Heart right ventricle (tissue), 16 donors: ENCODE measurements around the gene NT5C1A. TPM values are rescaled to one million over a fixed set of nuclear protein-coding genes. Genes with fewer than 3 reads are reported as not detected.

ENCODE experiments used
- ATAC-seq, 8 donors: fragments of 200-7000 bp; cut with Tn5 transposase; one replicate each; pipeline ENCODE4 v1.9.1; 2020; ENCODE audit warnings: mild to moderate bottlenecking in 8 of 8, moderate library complexity in 8 of 8, moderate number of reproducible peaks in 1 of 8
- DNase-seq, 2 donors: peaks; one replicate each; pipeline ENCODE4 v3.0.0-alpha.2; 2020
- H3K27ac ChIP-seq, 10 donors: fragments of 200-600 bp; sonication (generic) in 2 of 10; one replicate each; pipeline versions ENCODE4 v1.5.0 to v1.8.0; 2020 to 2022; ENCODE audit warnings: mild to moderate bottlenecking in 3 of 10
- H3K27me3 ChIP-seq, 7 donors: fragments of 200-600 bp; one replicate each; pipeline ENCODE4 v1.8.0; 2021 to 2022; ENCODE audit warnings: mild to moderate bottlenecking in 2 of 7
- H3K36me3 ChIP-seq, 9 donors: fragments of 200-600 bp; sonication (generic) in 1 of 9; one replicate each; pipeline versions ENCODE4 v1.5.0 to v1.8.0; 2020 to 2022; ENCODE audit warnings: mild to moderate bottlenecking in 2 of 9
- H3K4me1 ChIP-seq, 9 donors: fragments of 200-600 bp; sonication (generic) in 1 of 9; one replicate each; pipeline versions ENCODE4 v1.5.0 to v1.8.0; 2020 to 2022; ENCODE audit warnings: mild to moderate bottlenecking in 4 of 9
- H3K4me3 ChIP-seq, 10 donors: fragments of 200-600 bp; sonication (generic) in 2 of 10; one replicate each; pipeline versions ENCODE4 v1.5.0 to v1.8.0; 2020 to 2022; ENCODE audit warnings: mild to moderate bottlenecking in 7 of 10, moderate library complexity in 2 of 10
- H3K9me3 ChIP-seq, 11 donors: fragments of 200-600 bp in 10 of 11; sonication (generic) in 2 of 11; one replicate each; pipeline versions ENCODE4 v1.5.0 to v1.8.0; 2013 to 2022; ENCODE audit warnings: mild to moderate bottlenecking in 2 of 11, control low read depth in 1 of 11, moderate library complexity in 1 of 11
- WGBS, 2 donors: extraction: QIAGEN DNeasy Blood & Tissue Kit; methylation state at CpG; one replicate each; pipeline ENCODE4 v1.1.7; 2013; ENCODE audit warnings: inconsistent platforms in 1 of 2; 5-methylcytosine and 5-hydroxymethylcytosine counted together
- intact Hi-C, 10 donors: fragments of 100-400 bp; cut with DNase I; formaldehyde crosslinking; loops; one replicate each; pipeline versions ENCODE4 v1.11.1 to v1.14.2; 2022
- polyA plus RNA-seq, 2 donors: library from polyadenylated mRNA; stranded (reverse); fragments of 200-250 nt; gene quantifications; one replicate each; pipeline ENCODE4 v1.2.3, GENCODE V29; 2013
- total RNA-seq, 10 donors: library from RNA; stranded (reverse); fragmentation: NEBNext Ultra II Directional in 3 of 10; extraction: Animal tissue kit (Norgen Biotek cat#: 25700) in 3 of 10; gene quantifications; one replicate each; pipeline versions ENCODE4 v1.2.1 to v1.2.4, GENCODE V29; 2021 to 2023
- TF ChIP-seq, protein P1 (sequence below), 9 donors: fragments of 200-600 bp; sonication (generic) in 2 of 9; IDR thresholded peaks; one replicate each; pipeline versions ENCODE4 v1.5.0 to v1.8.0; 2021 to 2022; ENCODE audit warnings: antibody characterized with exemption in 9 of 9, mild to moderate bottlenecking in 5 of 9, moderate library complexity in 1 of 9
- donor health status: Arrhythmogenic right ventricular cardiomyopathy.
- donor health status: ischemic (EF 13 %, LVEDD 7.1; RV severe dilation, severe dysfunction).
- donor health status: healthy with polysubstance abuse.
- donor health status: DM: no; HTN: yes; CAD: no.
- donor health status: DM: no; HTN: no; CAD: no.
- donor health status: ischemic (EF 25% LVEDD 6.9; RV normal size, moderate dysfunction).
- donor health status: ischemic (EF 25% LVEDD 5.7; RV mildly dilated, moderate dysfunction).
- donor health status: healthy.
- donor health status: DM: yes; HTN: yes; CAD: no.
- donor health status: Ischemic cardiomyopathy.
- donor health status: ischemic (EF 35%, LVEDD 5.7; RV mildly dilated, moderate dysfunction).
- donor health status: nonischemic (EF 11% LVEDD 7.7; RV severe dilation, severe dysfunction).
- donor health status: DM: yes; HTN: yes; CAD: no.
- donor health status: PGD.
- donor health status: ischemic (EF 29% LVEDD 5.4; RV normal size, mild dysfunction).
- donor health status: nonischemic (EF 23%, LVEDD 6.1; RV moderate dilation, normal function).

NT5C1A gene
- total and polyA plus RNA-seq, 12 donors = 0.68 to 59.2 (median 25.0) TPM

DNA sequence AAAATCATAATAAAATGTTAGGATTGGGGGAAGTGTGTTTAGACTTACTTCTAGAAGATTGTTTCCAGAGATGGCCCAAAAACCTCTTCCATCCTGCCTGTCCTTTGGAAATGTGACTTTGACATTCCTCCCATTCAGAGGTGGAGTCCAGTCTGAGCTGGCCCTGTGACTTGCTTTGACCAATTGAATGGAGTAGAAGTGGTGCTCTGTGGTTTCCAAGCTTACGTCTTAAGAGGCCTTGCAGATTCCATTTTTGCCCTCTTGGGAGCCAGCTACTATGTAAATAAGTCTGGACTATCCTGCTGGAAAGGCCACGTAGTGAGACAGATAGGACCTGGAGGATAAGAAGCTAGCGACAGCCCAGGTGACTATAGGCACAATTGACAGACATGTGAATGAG, 1.3 kb upstream of the NT5C1A start:
- H3K36me3 ChIP-seq = no peaks in the 10 kb centered on the region
- peaks cover 0 to 33% (median 12%) of the 10 kb centered on the region in 7 donors for H3K27me3 ChIP-seq
- TF ChIP-seq, protein P1, sequence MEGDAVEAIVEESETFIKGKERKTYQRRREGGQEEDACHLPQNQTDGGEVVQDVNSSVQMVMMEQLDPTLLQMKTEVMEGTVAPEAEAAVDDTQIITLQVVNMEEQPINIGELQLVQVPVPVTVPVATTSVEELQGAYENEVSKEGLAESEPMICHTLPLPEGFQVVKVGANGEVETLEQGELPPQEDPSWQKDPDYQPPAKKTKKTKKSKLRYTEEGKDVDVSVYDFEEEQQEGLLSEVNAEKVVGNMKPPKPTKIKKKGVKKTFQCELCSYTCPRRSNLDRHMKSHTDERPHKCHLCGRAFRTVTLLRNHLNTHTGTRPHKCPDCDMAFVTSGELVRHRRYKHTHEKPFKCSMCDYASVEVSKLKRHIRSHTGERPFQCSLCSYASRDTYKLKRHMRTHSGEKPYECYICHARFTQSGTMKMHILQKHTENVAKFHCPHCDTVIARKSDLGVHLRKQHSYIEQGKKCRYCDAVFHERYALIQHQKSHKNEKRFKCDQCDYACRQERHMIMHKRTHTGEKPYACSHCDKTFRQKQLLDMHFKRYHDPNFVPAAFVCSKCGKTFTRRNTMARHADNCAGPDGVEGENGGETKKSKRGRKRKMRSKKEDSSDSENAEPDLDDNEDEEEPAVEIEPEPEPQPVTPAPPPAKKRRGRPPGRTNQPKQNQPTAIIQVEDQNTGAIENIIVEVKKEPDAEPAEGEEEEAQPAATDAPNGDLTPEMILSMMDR (IDR thresholded peaks at IDR 0.05) = no peak
- WGBS, 2 donors = 83 to 84% methylated on average over 3 of the region's 3 CpGs
- intact Hi-C loops = loop anchor here in 1 of 10 donors (5.0 kb wide), 1 partner anchor 49 kb away; no protein-coding TSS in a partner anchor
- no peak overlapping the region for H3K4me3 ChIP-seq
- DNase-seq (no peak), ATAC-seq (no peak)
- H3K27ac ChIP-seq = no peak overlapping the region
- no peaks in the 10 kb centered on the region for H3K9me3 ChIP-seq
- H3K4me1 ChIP-seq = peaks cover 0 to 46% (median 30%) of the 10 kb centered on the region in 9 donors

GRCh38 chr1:39672551-39672947, 642 bp upstream of the NT5C1A start:
- peak in 6 of 8 donors; percentile 17 to 39 (median 22) for ATAC-seq
- WGBS, 2 donors = 14 to 19% methylated on average over 12 of the region's 12 CpGs
- H3K27ac ChIP-seq = peak overlapping the region in 7 of 10 donors; percentile 75 to 89 (median 84)
- intact Hi-C loops = loop anchor here in 1 of 10 donors (5.0 kb wide), 1 partner anchor 50 kb away; no protein-coding TSS in a partner anchor
- H3K4me1 ChIP-seq = peaks cover 0 to 52% (median 33%) of the 10 kb centered on the region in 9 donors
- TF ChIP-seq, protein P1 (IDR thresholded peaks at IDR 0.05) = peak in 8 of 9 donors; percentile 26 to 63 (median 54)
- no peaks in the 10 kb centered on the region for H3K36me3 ChIP-seq
- H3K4me3 ChIP-seq = peak overlapping the region; percentile 51 to 72 (median 59)
- no peak for DNase-seq
- H3K9me3 ChIP-seq = no peaks in the 10 kb centered on the region
- H3K27me3 ChIP-seq = peaks cover 0 to 33% (median 12%) of the 10 kb centered on the region in 7 donors

DNA sequence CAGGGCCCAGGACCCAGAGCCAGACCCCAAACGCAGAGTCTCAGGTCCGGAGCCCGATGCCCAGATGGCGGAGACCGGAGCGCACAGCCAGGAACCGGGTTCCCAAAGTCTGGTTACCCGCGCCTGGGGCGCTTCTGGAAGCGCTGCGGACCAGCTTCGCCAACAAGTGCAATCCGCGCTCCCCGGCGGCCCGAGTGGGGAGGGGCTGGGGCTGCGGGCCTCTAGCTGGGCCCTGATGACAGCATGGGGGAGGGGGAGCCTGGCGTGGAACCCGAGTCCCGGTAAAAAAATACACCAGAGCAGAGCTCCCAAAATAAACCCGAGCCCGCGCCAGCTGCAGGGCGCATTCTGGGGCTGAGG, 494 bp downstream of the NT5C1A start:
- H3K9me3 ChIP-seq = no peaks in the 10 kb centered on the region
- H3K27me3 ChIP-seq = peaks cover 0 to 33% (median 12%) of the 10 kb centered on the region in 7 donors
- H3K4me1 ChIP-seq = peaks cover 0 to 56% (median 34%) of the 10 kb centered on the region in 9 donors
- TF ChIP-seq, protein P1 (IDR thresholded peaks at IDR 0.05) = no peak
- 2 to 3% methylated on average over 26 of the region's 26 CpGs for WGBS, 2 donors
- H3K36me3 ChIP-seq = no peaks in the 10 kb centered on the region
- peak overlapping the region; percentile 51 to 72 (median 59) for H3K4me3 ChIP-seq
- ATAC-seq (peak; percentile 62 to 88 (median 84)), DNase-seq (peak; percentile 77 to 84)
- H3K27ac ChIP-seq = peak overlapping the region in 9 of 10 donors; percentile 72 to 89 (median 82)
- intact Hi-C loops = loop anchor here in 1 of 10 donors (5.0 kb wide), 1 partner anchor 51 kb away; no protein-coding TSS in a partner anchor

DNA sequence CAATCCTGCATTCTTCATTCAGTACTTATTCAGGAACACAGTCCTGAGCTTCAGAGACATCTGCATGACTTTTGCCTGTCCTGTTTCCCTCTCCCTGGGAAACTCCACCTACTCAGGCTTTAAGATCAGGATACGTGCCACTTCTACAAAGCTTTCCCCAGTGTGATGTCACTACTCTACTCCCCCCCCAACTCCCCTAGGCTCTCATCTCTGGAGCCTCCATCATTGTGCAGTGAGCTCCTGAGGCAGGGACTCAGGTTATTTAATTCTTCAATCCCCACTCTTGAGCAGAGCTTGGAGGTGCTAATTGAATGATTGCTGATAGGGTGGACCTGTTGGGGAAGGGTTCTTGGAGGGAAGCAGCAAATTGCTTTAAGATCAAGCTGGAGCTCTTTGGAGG, 1.2 kb downstream of the NT5C1A start:
- Histone ChIP-seq H3K4me3 (peak overlapping the region in 7 of 10 donors; percentile 51 to 72 (median 65)), H3K9me3 (no peaks in the 10 kb centered on the region), H3K36me3 (peaks cover 0 to 5% (median 0%) of the 10 kb centered on the region in 9 donors), H3K27ac (peak overlapping the region in 2 of 10 donors; percentile 82 to 88), H3K4me1 (peaks cover 0 to 56% (median 34%) of the 10 kb centered on the region in 9 donors), H3K27me3 (peaks cover 0 to 33% (median 12%) of the 10 kb centered on the region in 7 donors)
- 16 to 22% methylated on average over 1 of the region's 1 CpG for WGBS, 2 donors
- TF ChIP-seq, protein P1 (IDR thresholded peaks at IDR 0.05) = no peak
- DNase-seq (no peak), ATAC-seq (no peak)
- intact Hi-C loops = loop anchor here in 1 of 10 donors (5.0 kb wide), 1 partner anchor 52 kb away; no protein-coding TSS in a partner anchor
